Uterus (tissue), 4 donors: ENCODE results near the gene KRTAP29-1. TPM values are rescaled to one million over a fixed set of nuclear protein-coding genes. Genes with fewer than 3 reads are reported as not detected.

ENCODE experiments used
- DNase-seq, 2 donors: peaks; one replicate each; pipeline ENCODE4 v3.0.0-alpha.2; 2019 to 2020
- H3K27ac ChIP-seq, 2 donors: fragments of 200-600 bp; sonication (generic); 1 replicate in 1 of 2; 2 replicates in 1 of 2; pipeline ENCODE4 v1.5.1; 2016 to 2018
- H3K27me3 ChIP-seq, 2 donors: fragments of 200-600 bp; sonication (generic); one replicate each; pipeline ENCODE4 v1.5.1; 2018 to 2019; ENCODE audit warnings: control low read depth in 1 of 2
- H3K36me3 ChIP-seq, 2 donors: fragments of 200-600 bp; sonication (generic); one replicate each; pipeline ENCODE4 v1.5.1; 2019; ENCODE audit warnings: control low read depth in 1 of 2
- H3K4me1 ChIP-seq, 2 donors: fragments of 200-600 bp; sonication (generic); one replicate each; pipeline ENCODE4 v1.5.1; 2018 to 2019; ENCODE audit warnings: control low read depth in 1 of 2
- H3K4me3 ChIP-seq, 2 donors: fragments of 200-600 bp; sonication (generic); 1 replicate in 1 of 2; 2 replicates in 1 of 2; pipeline ENCODE4 v1.5.1; 2018 to 2019; ENCODE audit warnings: mild to moderate bottlenecking in 1 of 2
- H3K9me3 ChIP-seq, 2 donors: fragments of 200-600 bp; sonication (generic); one replicate each; pipeline ENCODE4 v1.5.1; 2019; ENCODE audit warnings: control low read depth in 1 of 2
- POLR2A ChIP-seq, 2 donors: fragments of 450-650 bp; IDR thresholded peaks; one replicate each; pipeline ENCODE4 v1.6.1; 2016; ENCODE audit warnings: antibody characterized with exemption in 2 of 2, mild to moderate bottlenecking in 1 of 2, moderate library complexity in 1 of 2
- intact Hi-C: fragments of 100-400 bp; cut with DNase I; formaldehyde crosslinking; loops from one replicate; pipeline ENCODE4 v1.15.1; 2023; ENCODE audit warnings: low total_unique reads
- total RNA-seq, 4 donors: library from RNA; depleted of rRNA in 3 of 4; stranded (reverse); fragments of >200 nt in 3 of 4; gene quantifications; one replicate each; pipeline versions ENCODE4 v1.1.0 to v1.2.4, GENCODE V29; 2014 to 2023
- TF ChIP-seq, protein P1 (sequence below), 4 experiments: fragments of 200-600 bp in 2 of 4; fragments of 450-650 bp in 2 of 4; sonication (generic) in 2 of 4; IDR thresholded peaks; one replicate each; pipeline ENCODE4 v1.5.1; 2016 to 2019; ENCODE audit warnings: antibody characterized with exemption in 4 of 4, mild to moderate bottlenecking in 2 of 4, moderate library complexity in 1 of 4
- donor health status: DM: yes; HTN: yes; CAD: no.

Gene KRTAP29-1
- total RNA-seq, 4 donors from 2014 or later = not detected

GRCh38 chr17:41345992-41346391 lies 43.3 kb upstream of the KRTAP29-1 start:
- intact Hi-C loops = no loop called here
- Histone ChIP-seq H3K9me3 (no peaks in the 10 kb centered on the region), H3K4me3 (no peak overlapping the region), H3K27ac (no peak overlapping the region), H3K4me1 (no peaks in the 10 kb centered on the region), H3K36me3 (no peaks in the 10 kb centered on the region), H3K27me3 (no peaks in the 10 kb centered on the region)
- no peak for DNase-seq
- TF ChIP-seq, protein P1, sequence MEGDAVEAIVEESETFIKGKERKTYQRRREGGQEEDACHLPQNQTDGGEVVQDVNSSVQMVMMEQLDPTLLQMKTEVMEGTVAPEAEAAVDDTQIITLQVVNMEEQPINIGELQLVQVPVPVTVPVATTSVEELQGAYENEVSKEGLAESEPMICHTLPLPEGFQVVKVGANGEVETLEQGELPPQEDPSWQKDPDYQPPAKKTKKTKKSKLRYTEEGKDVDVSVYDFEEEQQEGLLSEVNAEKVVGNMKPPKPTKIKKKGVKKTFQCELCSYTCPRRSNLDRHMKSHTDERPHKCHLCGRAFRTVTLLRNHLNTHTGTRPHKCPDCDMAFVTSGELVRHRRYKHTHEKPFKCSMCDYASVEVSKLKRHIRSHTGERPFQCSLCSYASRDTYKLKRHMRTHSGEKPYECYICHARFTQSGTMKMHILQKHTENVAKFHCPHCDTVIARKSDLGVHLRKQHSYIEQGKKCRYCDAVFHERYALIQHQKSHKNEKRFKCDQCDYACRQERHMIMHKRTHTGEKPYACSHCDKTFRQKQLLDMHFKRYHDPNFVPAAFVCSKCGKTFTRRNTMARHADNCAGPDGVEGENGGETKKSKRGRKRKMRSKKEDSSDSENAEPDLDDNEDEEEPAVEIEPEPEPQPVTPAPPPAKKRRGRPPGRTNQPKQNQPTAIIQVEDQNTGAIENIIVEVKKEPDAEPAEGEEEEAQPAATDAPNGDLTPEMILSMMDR (IDR thresholded peaks at IDR 0.05) = no peak
- no peak for TF ChIP-seq POLR2A (IDR thresholded peaks at IDR 0.05)

DNA sequence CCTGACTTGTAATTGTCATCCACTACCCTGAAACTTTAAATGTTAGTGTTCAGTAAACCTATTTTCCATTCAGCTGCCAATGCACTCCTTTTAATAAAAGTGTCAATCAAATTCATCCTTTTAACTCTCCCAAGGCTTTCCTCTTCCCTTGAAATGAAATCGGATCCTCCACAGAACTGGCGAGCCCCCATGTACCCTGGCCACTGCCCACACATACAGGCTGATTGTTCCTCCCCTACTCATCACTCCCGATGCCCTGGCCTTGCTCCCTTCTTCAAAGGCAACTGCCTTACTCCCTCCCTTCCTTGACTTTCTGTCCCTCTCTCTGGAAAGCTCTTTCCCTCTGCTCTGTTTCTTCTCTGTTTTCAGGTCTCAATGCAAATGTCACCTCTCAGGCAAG lies 40.4 kb upstream of the KRTAP29-1 start:
- no peaks in the 10 kb centered on the region for H3K9me3 ChIP-seq

GRCh38 chr17:41340934-41341861 lies 38.5 kb upstream of the KRTAP29-1 start:
- intact Hi-C loops = no loop called here
- Histone ChIP-seq H3K27ac (no peak overlapping the region), H3K4me3 (no peak overlapping the region), H3K36me3 (no peaks in the 10 kb centered on the region), H3K9me3 (no peaks in the 10 kb centered on the region), H3K4me1 (no peaks in the 10 kb centered on the region), H3K27me3 (no peaks in the 10 kb centered on the region)
- no peak for DNase-seq
- no peak for TF ChIP-seq POLR2A (IDR thresholded peaks at IDR 0.05)
- TF ChIP-seq, protein P1 (IDR thresholded peaks at IDR 0.05) = no peak

More for the DNA sequence above, 40.4 kb upstream of the KRTAP29-1 start:
- intact Hi-C loops = no loop called here
- Histone ChIP-seq H3K27me3 (no peaks in the 10 kb centered on the region), H3K4me3 (no peak overlapping the region), H3K27ac (no peak overlapping the region), H3K4me1 (no peaks in the 10 kb centered on the region), H3K36me3 (no peaks in the 10 kb centered on the region)
- TF ChIP-seq, protein P1 (IDR thresholded peaks at IDR 0.05) = no peak
- no peak for TF ChIP-seq POLR2A (IDR thresholded peaks at IDR 0.05)
- no peak for DNase-seq

GRCh38 chr17:41340494-41340893 lies 37.8 kb upstream of the KRTAP29-1 start:
- intact Hi-C loops = no loop called here
- TF ChIP-seq POLR2A (IDR thresholded peaks at IDR 0.05) = no peak
- TF ChIP-seq, protein P1 (IDR thresholded peaks at IDR 0.05) = no peak
- no peaks in the 10 kb centered on the region for H3K9me3 ChIP-seq
- no peak overlapping the region for H3K4me3 ChIP-seq
- H3K36me3 ChIP-seq = no peaks in the 10 kb centered on the region
- DNase-seq = no peak
- no peaks in the 10 kb centered on the region for H3K27me3 ChIP-seq
- no peaks in the 10 kb centered on the region for H3K4me1 ChIP-seq
- no peak overlapping the region for H3K27ac ChIP-seq

DNA sequence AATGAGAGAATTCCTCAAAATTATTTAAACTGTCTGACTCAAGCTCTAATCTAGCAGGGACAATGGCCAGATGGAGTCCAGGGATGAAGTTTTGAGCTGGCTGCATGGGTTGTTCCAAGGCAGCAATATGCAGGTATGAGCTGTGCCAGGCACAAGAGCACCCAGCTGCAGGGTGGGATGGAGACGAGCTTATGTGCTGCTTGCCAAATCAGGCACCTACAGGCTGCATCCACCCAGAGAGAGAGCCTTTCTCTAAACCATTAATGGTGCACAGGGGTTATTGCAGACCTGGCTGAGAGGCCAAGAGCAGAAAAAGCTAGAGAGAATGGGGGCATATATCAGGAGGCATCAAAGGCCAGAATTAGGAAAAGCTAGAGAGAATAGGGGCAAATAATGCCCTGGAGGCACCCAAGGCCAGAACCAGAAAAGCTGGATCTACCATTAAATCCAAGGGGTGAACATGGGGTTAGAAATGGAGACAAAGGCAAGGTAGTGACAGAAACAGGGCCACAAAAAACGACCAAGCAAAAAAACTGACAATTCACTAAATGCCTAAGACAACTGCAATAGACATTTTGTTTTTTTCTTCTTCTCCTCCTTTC lies 37.0 kb upstream of the KRTAP29-1 start:
- Histone ChIP-seq H3K27me3 (no peaks in the 10 kb centered on the region), H3K27ac (no peak overlapping the region), H3K4me1 (no peaks in the 10 kb centered on the region), H3K4me3 (no peak overlapping the region), H3K9me3 (no peaks in the 10 kb centered on the region), H3K36me3 (no peaks in the 10 kb centered on the region)
- no peak for DNase-seq
- TF ChIP-seq, protein P1 (IDR thresholded peaks at IDR 0.05) = no peak
- TF ChIP-seq POLR2A (IDR thresholded peaks at IDR 0.05) = no peak
- intact Hi-C loops = no loop called here
